Measurements from ENCODE around the gene ZNF200.

ZNF200 gene

DNA sequence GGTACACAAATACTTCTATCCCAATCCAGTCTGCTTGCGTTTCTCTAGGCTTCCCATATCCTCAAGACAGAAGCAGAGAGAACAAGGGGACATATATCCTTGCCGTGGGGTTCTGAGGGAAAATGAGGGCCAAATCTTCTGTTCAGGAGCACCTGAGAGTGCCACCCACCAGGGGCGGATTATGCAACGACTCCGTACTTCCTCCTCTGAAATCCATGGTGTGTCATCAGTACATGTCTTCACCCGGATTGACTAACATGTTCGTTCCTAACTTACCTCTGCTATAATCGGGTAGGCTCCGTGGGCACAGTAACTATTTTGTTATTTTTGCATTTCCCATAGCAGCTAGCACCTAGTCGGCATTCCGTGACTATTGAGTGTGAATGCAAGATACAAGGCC is 7.8 kb upstream of the ZNF200 start:
- no peak for TF ChIP-seq EZH2phosphoT487 (IDR thresholded peaks at IDR 0.05; ENCODE audit: borderline replicate concordance)
- TF ChIP-seq, protein P1, sequence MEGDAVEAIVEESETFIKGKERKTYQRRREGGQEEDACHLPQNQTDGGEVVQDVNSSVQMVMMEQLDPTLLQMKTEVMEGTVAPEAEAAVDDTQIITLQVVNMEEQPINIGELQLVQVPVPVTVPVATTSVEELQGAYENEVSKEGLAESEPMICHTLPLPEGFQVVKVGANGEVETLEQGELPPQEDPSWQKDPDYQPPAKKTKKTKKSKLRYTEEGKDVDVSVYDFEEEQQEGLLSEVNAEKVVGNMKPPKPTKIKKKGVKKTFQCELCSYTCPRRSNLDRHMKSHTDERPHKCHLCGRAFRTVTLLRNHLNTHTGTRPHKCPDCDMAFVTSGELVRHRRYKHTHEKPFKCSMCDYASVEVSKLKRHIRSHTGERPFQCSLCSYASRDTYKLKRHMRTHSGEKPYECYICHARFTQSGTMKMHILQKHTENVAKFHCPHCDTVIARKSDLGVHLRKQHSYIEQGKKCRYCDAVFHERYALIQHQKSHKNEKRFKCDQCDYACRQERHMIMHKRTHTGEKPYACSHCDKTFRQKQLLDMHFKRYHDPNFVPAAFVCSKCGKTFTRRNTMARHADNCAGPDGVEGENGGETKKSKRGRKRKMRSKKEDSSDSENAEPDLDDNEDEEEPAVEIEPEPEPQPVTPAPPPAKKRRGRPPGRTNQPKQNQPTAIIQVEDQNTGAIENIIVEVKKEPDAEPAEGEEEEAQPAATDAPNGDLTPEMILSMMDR (conservative IDR thresholded peaks at IDR 0.05; ENCODE audit: low read length) = no peak
- no peaks in the 10 kb centered on the region for H3K79me2 ChIP-seq (ENCODE audit: insufficient read depth, low read length)
- no peak overlapping the region for H3K9ac ChIP-seq (ENCODE audit: low read depth, low read length, poor library complexity, severe bottlenecking)
- H2AFZ ChIP-seq (ENCODE audit: low read length) = no peak overlapping the region
- H3K27me3 ChIP-seq (ENCODE audit: insufficient read depth, low read length, poor library complexity, severe bottlenecking) = no peaks in the 10 kb centered on the region
- H3K9me2 ChIP-seq (replicated peaks; ENCODE audit: low read depth, low read length) = no peaks in the 10 kb centered on the region
- no peak overlapping the region for H3K4me2 ChIP-seq (ENCODE audit: low read depth, low read length, poor library complexity, severe bottlenecking)
- H3K4me1 ChIP-seq (ENCODE audit: insufficient read depth, low read length, poor library complexity, severe bottlenecking) = no peaks in the 10 kb centered on the region
- no peaks in the 10 kb centered on the region for H3K9me3 ChIP-seq (ENCODE audit: insufficient read depth, low read depth, low read length)
- no peaks in the 10 kb centered on the region for H3F3A ChIP-seq (ENCODE audit: low read depth)
- H4K20me1 ChIP-seq (ENCODE audit: insufficient read depth, low read length, poor library complexity, severe bottlenecking) = no peaks in the 10 kb centered on the region
- no peaks in the 10 kb centered on the region for H3K36me3 ChIP-seq (ENCODE audit: insufficient read depth, low read length)
- no peak overlapping the region for H3K4me3 ChIP-seq (ENCODE audit: low read length, poor library complexity, severe bottlenecking)

DNA sequence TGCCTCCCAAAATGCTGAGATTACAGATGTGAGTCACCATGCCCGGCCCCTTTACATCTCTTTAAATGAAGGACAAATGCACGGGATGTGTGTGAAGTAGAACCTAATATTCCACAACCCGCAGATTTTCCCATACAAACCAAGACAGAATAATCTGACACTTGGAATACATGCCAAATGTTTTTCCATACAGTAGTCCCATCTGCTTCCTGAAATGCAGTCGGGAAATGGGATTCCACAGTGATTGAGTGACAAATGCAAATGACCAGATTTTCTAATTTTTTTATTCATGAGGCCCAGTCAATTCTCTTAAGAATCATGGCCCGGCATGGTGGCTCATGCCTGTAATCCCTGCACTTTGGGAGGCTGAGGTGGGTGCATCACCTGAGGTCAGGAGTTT is 6.8 kb upstream of the ZNF200 start:
- H3K9me3 ChIP-seq (ENCODE audit: insufficient read depth, low read depth, low read length) = no peaks in the 10 kb centered on the region
- TF ChIP-seq, protein P1 (conservative IDR thresholded peaks at IDR 0.05; ENCODE audit: low read length) = no peak
- no peak for TF ChIP-seq EZH2phosphoT487 (IDR thresholded peaks at IDR 0.05; ENCODE audit: borderline replicate concordance)

DNA sequence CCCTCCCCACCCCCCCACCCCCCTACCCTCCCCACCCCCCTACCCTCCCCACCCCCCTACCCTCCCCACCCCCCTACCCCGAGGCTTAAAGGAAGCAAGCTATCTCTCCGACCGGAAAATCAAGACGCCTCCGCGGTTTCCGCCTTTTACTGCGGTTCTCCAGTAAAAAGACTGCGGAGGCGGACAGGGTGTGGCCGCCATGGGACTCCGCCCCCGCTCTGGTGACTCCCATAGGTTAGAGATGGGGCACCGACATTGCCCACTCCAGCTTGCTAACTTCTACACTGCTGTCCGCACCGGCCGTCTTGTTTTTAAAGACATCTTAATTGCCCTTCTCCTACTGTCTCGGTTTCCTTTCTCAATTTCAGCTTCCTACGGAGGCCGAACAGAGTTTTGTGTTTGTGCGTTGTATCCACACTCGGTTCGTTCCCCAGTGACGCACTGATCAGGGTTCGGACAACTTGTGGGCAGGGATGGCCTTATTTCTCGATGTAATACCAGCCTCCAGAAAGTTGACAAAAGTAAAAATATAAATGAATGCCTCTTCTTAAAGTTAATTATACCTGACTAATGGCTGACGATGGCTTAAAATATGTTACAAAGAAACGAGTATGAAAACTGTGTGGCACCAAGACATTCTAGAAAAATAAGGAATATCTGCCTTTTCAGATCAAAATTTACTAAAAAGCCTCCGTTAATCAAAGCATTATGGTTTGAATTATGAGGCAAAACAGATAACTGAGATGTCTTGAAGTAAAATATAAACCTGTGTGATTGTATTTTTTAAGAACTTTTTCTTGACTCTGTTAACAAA is 1.1 kb upstream of the ZNF200 start:
- Histone ChIP-seq H3K4me1 (ENCODE audit: insufficient read depth, low read length, poor library complexity, severe bottlenecking) (peaks cover 16% of the 10 kb centered on the region), H3K79me2 (ENCODE audit: insufficient read depth, low read length) (peaks cover 24% of the 10 kb centered on the region), H3F3A (ENCODE audit: low read depth) (no peaks in the 10 kb centered on the region), H3K27me3 (ENCODE audit: insufficient read depth, low read length, poor library complexity, severe bottlenecking) (no peaks in the 10 kb centered on the region), H3K36me3 (ENCODE audit: insufficient read depth, low read length) (no peaks in the 10 kb centered on the region), H4K20me1 (ENCODE audit: insufficient read depth, low read length, poor library complexity, severe bottlenecking) (peaks cover 12% of the 10 kb centered on the region), H3K4me2 (ENCODE audit: low read depth, low read length, poor library complexity, severe bottlenecking) (no peak overlapping the region), H3K9ac (ENCODE audit: low read depth, low read length, poor library complexity, severe bottlenecking) (no peak overlapping the region), H2AFZ (ENCODE audit: low read length) (no peak overlapping the region), H3K4me3 (ENCODE audit: low read length, poor library complexity, severe bottlenecking) (no peak overlapping the region), H3K9me3 (ENCODE audit: insufficient read depth, low read depth, low read length) (no peaks in the 10 kb centered on the region), H3K9me2 (replicated peaks; ENCODE audit: low read depth, low read length) (no peaks in the 10 kb centered on the region)
- TF ChIP-seq, protein P1 (conservative IDR thresholded peaks at IDR 0.05; ENCODE audit: low read length) = no peak
- TF ChIP-seq EZH2phosphoT487 (IDR thresholded peaks at IDR 0.05; ENCODE audit: borderline replicate concordance) = no peak

More for the DNA sequence above, 6.8 kb upstream of the ZNF200 start:
- Histone ChIP-seq H3K9me2 (replicated peaks; ENCODE audit: low read depth, low read length) (no peaks in the 10 kb centered on the region), H4K20me1 (ENCODE audit: insufficient read depth, low read length, poor library complexity, severe bottlenecking) (no peaks in the 10 kb centered on the region), H3K36me3 (ENCODE audit: insufficient read depth, low read length) (no peaks in the 10 kb centered on the region), H3F3A (ENCODE audit: low read depth) (no peaks in the 10 kb centered on the region), H3K4me1 (ENCODE audit: insufficient read depth, low read length, poor library complexity, severe bottlenecking) (no peaks in the 10 kb centered on the region), H2AFZ (ENCODE audit: low read length) (no peak overlapping the region), H3K4me2 (ENCODE audit: low read depth, low read length, poor library complexity, severe bottlenecking) (no peak overlapping the region), H3K79me2 (ENCODE audit: insufficient read depth, low read length) (no peaks in the 10 kb centered on the region), H3K4me3 (ENCODE audit: low read length, poor library complexity, severe bottlenecking) (no peak overlapping the region), H3K27me3 (ENCODE audit: insufficient read depth, low read length, poor library complexity, severe bottlenecking) (no peaks in the 10 kb centered on the region), H3K9ac (ENCODE audit: low read depth, low read length, poor library complexity, severe bottlenecking) (no peak overlapping the region)
